K562 (cell line): ENCODE results near the gene GALNS. TPM values are rescaled to one million over a fixed set of nuclear protein-coding genes. Genes with fewer than 3 reads are reported as not detected.

Experiments
- ATAC-seq: fragments of 200-7000 bp; cut with Tn5 transposase; 3 replicates; pipeline ENCODE4 v1.9.1; 2020; ENCODE audit warnings: moderate library complexity
- BruUV-seq: library from RNA; stranded (reverse); fragments of 400-500 nt; replicated peaks from 2 replicates; lab custom pipeline; 2021; lab: Mats Ljungman, UMichigan
- CTCF ChIA-PET: fragments of 300-600 bp; formaldehyde crosslinking; extraction: SDS; loops from one replicate; lab custom pipeline; 2021; ENCODE audit warnings: low intra/inter-chr PET ratio; lab: Yijun Ruan, JAX
- POLR2A ChIA-PET: fragments of 300-600, 350-650 bp; sonication (Branson Sonifier 250); formaldehyde crosslinking; extraction: SDS; loops from one replicate; lab custom pipeline; 2021; ENCODE audit warnings: antibody characterized with exemption, inconsistent platforms; lab: Yijun Ruan, JAX
- DNase-seq, 4 experiments: peaks; one replicate each; pipeline versions ENCODE4 v3.0.0 to v3.0.0-alpha.2; 2011 to 2018; ENCODE audit warnings: low spot score in 3 of 4, mixed read lengths in 3 of 4; ENCODE audit errors: extremely low read depth in 1 of 4
- FAIRE-seq: peaks from 2 replicates; lab custom pipeline; 2011; peaks lifted over from hg19 to GRCh38; lab: Jason Lieb, UNC
- H2AFZ ChIP-seq: 2 replicates; pipeline ENCODE4 v1.6.0; 2011; ENCODE audit warnings: low read depth, low read length, control low read depth, inconsistent platforms
- H3K27ac ChIP-seq: fragments of 200-600 bp; 3 replicates; pipeline ENCODE4 v1.8.0; 2011; ENCODE audit warnings: low read depth, mild to moderate bottlenecking, control low read depth, inconsistent platforms, low read length, moderate library complexity, mixed read lengths; ENCODE audit errors: extremely low read depth
- H3K27me3 ChIP-seq, 2 experiments: fragments of 300-600 bp in 1 of 2; 2 replicates in 1 of 2; 3 replicates in 1 of 2; pipeline versions ENCODE4 v1.6.0 to v1.8.0; 2011; ENCODE audit warnings: inconsistent platforms in 2 of 2, low read length in 2 of 2, mild to moderate bottlenecking in 1 of 2, mixed read lengths in 1 of 2, moderate library complexity in 1 of 2; ENCODE audit not compliant: control insufficient read depth in 2 of 2, insufficient read depth in 2 of 2
- H3K36me3 ChIP-seq: fragments of 300-600 bp; 3 replicates; pipeline ENCODE4 v1.8.0; 2011; ENCODE audit warnings: mild to moderate bottlenecking, low read length, inconsistent platforms; ENCODE audit not compliant: control insufficient read depth, insufficient read depth
- H3K4me1 ChIP-seq, 2 experiments: fragments of 200-600 bp in 1 of 2; replicated peaks in 1 of 2; 2 replicates in 1 of 2; 3 replicates in 1 of 2; pipeline versions ENCODE4 v1.5.1 to v1.8.0; 2011; ENCODE audit warnings: inconsistent platforms in 2 of 2, low read length in 2 of 2, mild to moderate bottlenecking in 1 of 2, mixed read lengths in 1 of 2, moderate library complexity in 1 of 2; ENCODE audit not compliant: control insufficient read depth in 2 of 2, insufficient read depth in 2 of 2
- H3K4me2 ChIP-seq: 2 replicates; pipeline ENCODE4 v1.6.1; 2011; ENCODE audit warnings: low read length, control low read depth, inconsistent platforms, mixed read lengths; ENCODE audit not compliant: insufficient read depth
- H3K4me3 ChIP-seq: fragments of 200-600 bp; sonication (generic), shearing (Covaris generic); 2 replicates; pipeline ENCODE4 v1.5.1; 2016; ENCODE audit warnings: control low read depth, inconsistent platforms
- H3K79me2 ChIP-seq: fragments of 200-600 bp; 3 replicates; pipeline ENCODE4 v1.8.0; 2011; ENCODE audit warnings: low read length, inconsistent platforms; ENCODE audit not compliant: control insufficient read depth, insufficient read depth
- H3K9ac ChIP-seq, 2 experiments: 2 replicates each; pipeline versions ENCODE4 v1.6.0 to v1.6.1; 2011; ENCODE audit warnings: low read depth in 2 of 2, low read length in 2 of 2, control low read depth in 1 of 2, inconsistent platforms in 1 of 2, mild to moderate bottlenecking in 1 of 2, mixed read lengths in 1 of 2; ENCODE audit not compliant: insufficient read depth in 1 of 2
- H3K9me1 ChIP-seq: one replicate; pipeline ENCODE4 v1.6.0; 2011; ENCODE audit warnings: inconsistent platforms, mild to moderate bottlenecking, low read length, moderate library complexity; ENCODE audit not compliant: control insufficient read depth, insufficient read depth
- H3K9me3 ChIP-seq: replicated peaks from 2 replicates; pipeline ENCODE4 v1.5.1; 2011; ENCODE audit warnings: low read depth, low read length, inconsistent platforms; ENCODE audit not compliant: control insufficient read depth, insufficient read depth
- H4K20me1 ChIP-seq: replicated peaks from 2 replicates; pipeline ENCODE4 v1.6.1; 2011; ENCODE audit warnings: low read length, inconsistent platforms, mixed read lengths; ENCODE audit not compliant: control insufficient read depth, insufficient read depth
- E2F6 ChIP-seq, 2 experiments: IDR thresholded peaks; 2 replicates each; pipeline ENCODE4 v1.6.1; 2011; ENCODE audit warnings: borderline replicate concordance in 1 of 2, control low read depth in 1 of 2, low read depth in 1 of 2, low read length in 1 of 2, mild to moderate bottlenecking in 1 of 2, mixed read lengths in 1 of 2, moderate library complexity in 1 of 2; ENCODE audit not compliant: insufficient read depth in 1 of 2, insufficient read length in 1 of 2, poor library complexity in 1 of 2, severe bottlenecking in 1 of 2; ENCODE audit errors: extremely low read depth in 1 of 2
- FOSL1 ChIP-seq: fragments of 200-800 bp; sonication (Bioruptor generic); conservative IDR thresholded peaks from 2 replicates; pipeline ENCODE4 v1.6.1; 2016; ENCODE audit warnings: missing genetic modification characterization, missing compliant biosample characterization
- KDM1A ChIP-seq, 2 experiments: fragments of 450-650 bp; IDR thresholded peaks; 2 replicates each; pipeline ENCODE4 v1.6.1; 2016; ENCODE audit warnings: mild to moderate bottlenecking in 2 of 2
- NFE2 ChIP-seq: IDR thresholded peaks from 2 replicates; pipeline ENCODE4 v1.6.1; 2014; ENCODE audit warnings: antibody characterized with exemption, low read depth
- ZBTB1 ChIP-seq: sonication (generic); formaldehyde crosslinking; IDR thresholded peaks from 2 replicates; pipeline ENCODE4 v1.8.1; 2023; ENCODE audit warnings: missing genetic modification reagents, low read depth, mild to moderate bottlenecking, borderline replicate concordance
- ZBTB33 ChIP-seq: sonication (generic); formaldehyde crosslinking; IDR thresholded peaks from 2 replicates; pipeline ENCODE4 v1.8.1; 2023; ENCODE audit warnings: mild to moderate bottlenecking, missing genetic modification reagents
- ZC3H4 ChIP-seq: sonication (generic); formaldehyde crosslinking; IDR thresholded peaks from 2 replicates; pipeline ENCODE4 v1.9.0; 2021; ENCODE audit warnings: missing genetic modification reagents, borderline replicate concordance
- WGBS: fragments of 100-300 bp; shearing (Covaris generic); methylation state at CpG from one replicate; pipeline ENCODE4 v1.1.6; 2016; ENCODE audit warnings: low coverage, mixed read lengths; ENCODE audit not compliant: insufficient coverage; ENCODE audit errors: missing lambda C conversion rate; 5-methylcytosine and 5-hydroxymethylcytosine counted together
- in situ Hi-C: fragments of 300-500 bp; cut with MboI; formaldehyde crosslinking; loops from 4 replicates; pipeline ENCODE4 v1.15.0; 2018; ENCODE audit warnings: inconsistent platforms, mixed read lengths
- intact Hi-C: fragments of 100-400 bp; cut with micrococcal nuclease; formaldehyde crosslinking; loops from 2 replicates; pipeline ENCODE4 v1.14.2; 2022
- polyA plus RNA-seq, 8 experiments: library from polyadenylated mRNA; depleted of rRNA in 4 of 8; stranded (reverse) in 5 of 8; unstranded in 3 of 8; fragments of >200 nt; fragmentation: Nextera tagmentation in 2 of 8; fragmentation: Illumina TruSeq in 1 of 8; extraction: Ambion mirVana in 2 of 8; extraction: Trizol in 1 of 8; gene quantifications; 2 replicates each; pipeline versions ENCODE4 v1.2.1 to v1.2.3, GENCODE V29; 2011 to 2014; ENCODE audit warnings: inconsistent platforms in 1 of 8, missing spikeins in 1 of 8
- total RNA-seq, 7 experiments: library from RNA; depleted of rRNA in 6 of 7; stranded (reverse); fragments of >200 nt in 6 of 7; fragmentation: Illumina TruSeq in 2 of 7; extraction: Trizol in 2 of 7; gene quantifications; 2 replicates each; pipeline versions ENCODE4 v1.2.1 to v1.2.3, GENCODE V29; 2011 to 2021; ENCODE audit warnings: low replicate concordance in 1 of 7
- TF ChIP-seq, protein P1 (sequence below), 2 experiments: fragments of 450-650 bp in 1 of 2; sonication (generic) in 1 of 2; formaldehyde crosslinking in 1 of 2; IDR thresholded peaks; 2 replicates each; pipeline versions ENCODE4 v1.7.1 to v1.9.0; 2016 to 2022; ENCODE audit warnings: inconsistent platforms in 1 of 2, mild to moderate bottlenecking in 1 of 2, missing genetic modification reagents in 1 of 2

The GALNS gene
- total and polyA plus RNA-seq, 9 of the 15 experiments (the other 6 are each of a cell fraction or from before 2014, with no cell fraction given), result 0.38 to 13.2 (median 4.3) TPM

GRCh38 chr16:88831838-88832237 lies 24.9 kb downstream of the GALNS start:
- no peak overlapping the region for H3K27ac ChIP-seq
- no peak overlapping the region for H3K4me2 ChIP-seq
- peaks cover 0 to 38% of the 10 kb centered on the region in 2 experiments; a peak in 2 of 5 replicates for H3K4me1 ChIP-seq
- WGBS, result 53% methylated on average over 8 of the region's 13 CpGs
- FAIRE-seq (no peak), DNase-seq (peak; percentile 30 to 61 (median 43)), ATAC-seq (peak; percentile 79)
- H3K9me1 ChIP-seq, result no peaks in the 10 kb centered on the region
- no peaks in the 10 kb centered on the region for H3K36me3 ChIP-seq
- H2AFZ ChIP-seq, result no peak overlapping the region
- no peaks in the 10 kb centered on the region for H3K27me3 ChIP-seq
- ChIA-PET POLR2A (no interaction called here), CTCF (no interaction called here)
- H3K9ac ChIP-seq, result no peak overlapping the region
- no peaks in the 10 kb centered on the region for H3K9me3 ChIP-seq
- H3K79me2 ChIP-seq, result no peaks in the 10 kb centered on the region
- intact Hi-C loops (no loop called here), in situ Hi-C loops (no loop called here)
- BruUV-seq, result no TSS peak
- no peak overlapping the region for H3K4me3 ChIP-seq
- no peaks in the 10 kb centered on the region; the same call in 1 of the 2 replicates for H4K20me1 ChIP-seq
- peak; percentile 24; the same call in 1 of the 2 replicates for TF ChIP-seq NFE2
- TF ChIP-seq KDM1A (IDR thresholded peaks at IDR 0.05), result peak in 1 of 2 experiments; percentile 47; a peak in 1 of 4 replicates
- no peak for TF ChIP-seq ZC3H4
- TF ChIP-seq, protein P1, sequence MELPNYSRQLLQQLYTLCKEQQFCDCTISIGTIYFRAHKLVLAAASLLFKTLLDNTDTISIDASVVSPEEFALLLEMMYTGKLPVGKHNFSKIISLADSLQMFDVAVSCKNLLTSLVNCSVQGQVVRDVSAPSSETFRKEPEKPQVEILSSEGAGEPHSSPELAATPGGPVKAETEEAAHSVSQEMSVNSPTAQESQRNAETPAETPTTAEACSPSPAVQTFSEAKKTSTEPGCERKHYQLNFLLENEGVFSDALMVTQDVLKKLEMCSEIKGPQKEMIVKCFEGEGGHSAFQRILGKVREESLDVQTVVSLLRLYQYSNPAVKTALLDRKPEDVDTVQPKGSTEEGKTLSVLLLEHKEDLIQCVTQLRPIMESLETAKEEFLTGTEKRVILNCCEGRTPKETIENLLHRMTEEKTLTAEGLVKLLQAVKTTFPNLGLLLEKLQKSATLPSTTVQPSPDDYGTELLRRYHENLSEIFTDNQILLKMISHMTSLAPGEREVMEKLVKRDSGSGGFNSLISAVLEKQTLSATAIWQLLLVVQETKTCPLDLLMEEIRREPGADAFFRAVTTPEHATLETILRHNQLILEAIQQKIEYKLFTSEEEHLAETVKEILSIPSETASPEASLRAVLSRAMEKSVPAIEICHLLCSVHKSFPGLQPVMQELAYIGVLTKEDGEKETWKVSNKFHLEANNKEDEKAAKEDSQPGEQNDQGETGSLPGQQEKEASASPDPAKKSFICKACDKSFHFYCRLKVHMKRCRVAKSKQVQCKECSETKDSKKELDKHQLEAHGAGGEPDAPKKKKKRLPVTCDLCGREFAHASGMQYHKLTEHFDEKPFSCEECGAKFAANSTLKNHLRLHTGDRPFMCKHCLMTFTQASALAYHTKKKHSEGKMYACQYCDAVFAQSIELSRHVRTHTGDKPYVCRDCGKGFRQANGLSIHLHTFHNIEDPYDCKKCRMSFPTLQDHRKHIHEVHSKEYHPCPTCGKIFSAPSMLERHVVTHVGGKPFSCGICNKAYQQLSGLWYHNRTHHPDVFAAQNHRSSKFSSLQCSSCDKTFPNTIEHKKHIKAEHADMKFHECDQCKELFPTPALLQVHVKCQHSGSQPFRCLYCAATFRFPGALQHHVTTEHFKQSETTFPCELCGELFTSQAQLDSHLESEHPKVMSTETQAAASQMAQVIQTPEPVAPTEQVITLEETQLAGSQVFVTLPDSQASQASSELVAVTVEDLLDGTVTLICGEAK (IDR thresholded peaks at IDR 0.05), result no peak
- TF ChIP-seq, protein P1 (CRISPR knock-in tag; IDR thresholded peaks at IDR 0.05), result no peak
- TF ChIP-seq ZBTB33, result no peak
- TF ChIP-seq FOSL1, result 0 out of 2 replicates have a peak, but pooled peaks have one; percentile 31
- TF ChIP-seq E2F6 (IDR thresholded peaks at IDR 0.05; ENCODE audit: borderline replicate concordance in 1 of 2, extremely low read depth in 1 of 2, insufficient read depth in 1 of 2, insufficient read length in 1 of 2, low read depth in 1 of 2, low read length in 1 of 2, poor library complexity in 1 of 2, severe bottlenecking in 1 of 2), result no peak
- TF ChIP-seq ZBTB1 (CRISPR knock-in tag), result no peak
